IPS-15b (cell line): ENCODE measurements around the gene ARL8A.
"Not testable (repeated sequence)": the region's sequence is repeated elsewhere in the genome, so short reads cannot be mapped to it uniquely, and the experiment has no call there.

Source experiments
- H3K27me3 ChIP-seq: one replicate; pipeline ENCODE4 v1.6.1; 2013; ENCODE audit warnings: low read length; ENCODE audit not compliant: control insufficient read depth, insufficient read depth
- H3K36me3 ChIP-seq: one replicate; pipeline ENCODE4 v1.6.1; 2013; ENCODE audit warnings: low read length; ENCODE audit not compliant: control insufficient read depth, insufficient read depth
- H3K4me1 ChIP-seq: one replicate; pipeline ENCODE4 v1.6.1; 2013; ENCODE audit warnings: mild to moderate bottlenecking, low read length; ENCODE audit not compliant: control insufficient read depth, insufficient read depth
- H3K4me3 ChIP-seq: one replicate; pipeline ENCODE4 v1.5.1; 2013; ENCODE audit warnings: low read depth, low read length
- H3K9ac ChIP-seq: one replicate; pipeline ENCODE4 v1.6.1; 2013; ENCODE audit warnings: low read depth, mild to moderate bottlenecking, low read length
- H3K9me3 ChIP-seq: one replicate; pipeline ENCODE4 v1.6.1; 2013; ENCODE audit warnings: mild to moderate bottlenecking, low read length; ENCODE audit not compliant: control insufficient read depth, insufficient read depth

Gene ARL8A

GRCh38 chr1:202112859-202113689, 31.5 kb downstream of the ARL8A start:
- Histone ChIP-seq H3K36me3 (no peaks in the 10 kb centered on the region), H3K4me3 (no peak overlapping the region), H3K4me1 (peaks cover 16% of the 10 kb centered on the region), H3K9me3 (no peaks in the 10 kb centered on the region), H3K27me3 (no peaks in the 10 kb centered on the region), H3K9ac (no peak overlapping the region)

DNA sequence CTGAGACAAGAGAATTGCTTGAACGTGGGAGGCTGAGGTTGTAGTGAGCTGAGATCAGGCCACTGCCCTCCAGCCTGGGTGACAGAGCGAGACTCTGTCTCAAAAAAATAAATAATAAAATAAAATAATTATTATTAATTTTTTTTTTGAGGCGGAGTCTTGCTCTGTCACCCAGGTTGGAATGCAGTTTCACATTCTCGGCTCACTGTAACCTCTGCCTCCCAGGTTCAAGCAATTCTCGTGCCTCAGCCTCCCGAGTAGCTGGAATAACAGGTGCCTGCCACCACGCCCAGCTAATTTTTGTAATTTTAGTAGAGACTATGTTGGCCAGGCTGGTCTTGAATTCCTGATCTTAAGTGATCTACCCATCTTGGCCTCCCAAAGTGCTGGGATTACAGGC, 32.9 kb downstream of the ARL8A start:
- H3K4me1 ChIP-seq, result peaks cover 21% of the 10 kb centered on the region
- not testable (repeated sequence) for H3K9ac ChIP-seq, H3K4me3 ChIP-seq, H3K9me3 ChIP-seq, H3K27me3 ChIP-seq, H3K36me3 ChIP-seq

DNA sequence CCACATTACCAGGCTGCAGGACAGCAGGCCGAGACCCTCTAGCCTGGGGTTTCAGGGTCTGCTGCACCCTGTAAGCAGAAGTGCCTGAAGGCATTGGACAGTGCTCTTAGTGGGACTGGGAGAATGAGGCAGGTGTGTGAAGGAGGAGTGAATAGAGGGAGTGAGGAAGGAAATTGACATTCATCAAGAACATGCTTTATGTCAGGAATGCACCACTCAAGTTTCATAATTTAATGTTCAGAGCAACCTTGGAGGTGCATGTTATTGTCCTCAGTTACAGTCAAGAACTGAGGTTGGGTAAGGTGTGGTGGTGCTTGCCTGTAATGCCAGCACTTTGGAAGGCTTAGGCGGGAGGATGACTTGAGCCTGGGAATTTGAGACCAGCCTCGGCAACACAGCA, 33.6 kb downstream of the ARL8A start:
- Histone ChIP-seq H3K4me3 (no peak overlapping the region), H3K9me3 (no peaks in the 10 kb centered on the region), H3K36me3 (no peaks in the 10 kb centered on the region), H3K27me3 (no peaks in the 10 kb centered on the region), H3K9ac (no peak overlapping the region), H3K4me1 (peaks cover 26% of the 10 kb centered on the region)

DNA sequence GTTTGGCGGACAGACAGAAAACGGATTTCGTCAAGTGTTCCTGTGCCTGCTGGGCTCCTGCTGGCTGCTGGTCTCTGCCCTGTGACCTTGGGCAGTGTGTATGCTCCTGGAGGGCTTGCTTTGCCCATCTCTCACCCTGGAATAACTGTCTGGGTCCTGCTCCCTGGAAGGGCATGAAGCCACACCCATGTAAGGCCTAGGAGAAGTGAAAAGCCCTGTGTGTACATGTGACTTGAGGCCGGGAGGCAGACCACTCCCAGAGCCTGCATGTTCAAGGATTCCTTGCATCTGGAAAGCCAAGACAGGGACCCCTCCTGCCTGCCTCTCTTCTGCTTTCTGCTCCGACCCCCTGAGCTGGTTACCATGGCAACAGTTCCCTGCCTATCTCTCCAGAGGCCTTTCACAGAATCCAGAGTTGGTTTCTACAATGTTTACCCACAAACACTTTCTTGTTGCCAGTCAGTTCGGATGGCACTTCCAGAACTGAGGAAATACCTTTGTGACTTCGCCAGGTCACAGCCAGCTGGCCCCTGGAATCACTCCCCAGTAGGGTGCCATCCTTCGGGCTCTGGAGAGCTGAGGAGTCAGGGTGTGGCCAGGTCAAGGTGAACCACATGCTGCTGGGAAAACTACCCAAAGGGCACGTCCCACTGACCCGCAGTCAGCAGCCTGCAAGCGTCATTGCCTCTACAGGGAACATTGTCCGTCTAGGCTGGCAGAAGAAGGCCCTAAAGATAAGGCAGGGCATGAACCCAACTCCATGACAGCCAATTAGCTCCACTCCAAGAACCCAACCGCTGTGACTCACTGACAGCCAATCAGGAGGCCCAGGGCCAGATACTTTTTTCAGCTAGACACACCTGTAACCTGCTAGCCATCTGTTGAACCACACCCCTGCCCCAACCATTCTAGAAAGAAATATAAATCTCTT, 36.5 kb downstream of the ARL8A start:
- Histone ChIP-seq H3K27me3 (no peaks in the 10 kb centered on the region), H3K4me1 (peaks cover 17% of the 10 kb centered on the region), H3K9ac (no peak overlapping the region), H3K36me3 (no peaks in the 10 kb centered on the region), H3K4me3 (no peak overlapping the region), H3K9me3 (no peaks in the 10 kb centered on the region)

- no peaks in the 10 kb centered on the region for H3K27me3 ChIP-seq
- H3K36me3 ChIP-seq, result no peaks in the 10 kb centered on the region
- H3K9ac ChIP-seq, result no peak overlapping the region
- H3K4me1 ChIP-seq, result peaks cover 17% of the 10 kb centered on the region
- H3K9me3 ChIP-seq, result no peaks in the 10 kb centered on the region
- H3K4me3 ChIP-seq, result no peak overlapping the region
These were observed 37.2 kb downstream of the ARL8A start for GRCh38 chr1:202107321-202107761.

DNA sequence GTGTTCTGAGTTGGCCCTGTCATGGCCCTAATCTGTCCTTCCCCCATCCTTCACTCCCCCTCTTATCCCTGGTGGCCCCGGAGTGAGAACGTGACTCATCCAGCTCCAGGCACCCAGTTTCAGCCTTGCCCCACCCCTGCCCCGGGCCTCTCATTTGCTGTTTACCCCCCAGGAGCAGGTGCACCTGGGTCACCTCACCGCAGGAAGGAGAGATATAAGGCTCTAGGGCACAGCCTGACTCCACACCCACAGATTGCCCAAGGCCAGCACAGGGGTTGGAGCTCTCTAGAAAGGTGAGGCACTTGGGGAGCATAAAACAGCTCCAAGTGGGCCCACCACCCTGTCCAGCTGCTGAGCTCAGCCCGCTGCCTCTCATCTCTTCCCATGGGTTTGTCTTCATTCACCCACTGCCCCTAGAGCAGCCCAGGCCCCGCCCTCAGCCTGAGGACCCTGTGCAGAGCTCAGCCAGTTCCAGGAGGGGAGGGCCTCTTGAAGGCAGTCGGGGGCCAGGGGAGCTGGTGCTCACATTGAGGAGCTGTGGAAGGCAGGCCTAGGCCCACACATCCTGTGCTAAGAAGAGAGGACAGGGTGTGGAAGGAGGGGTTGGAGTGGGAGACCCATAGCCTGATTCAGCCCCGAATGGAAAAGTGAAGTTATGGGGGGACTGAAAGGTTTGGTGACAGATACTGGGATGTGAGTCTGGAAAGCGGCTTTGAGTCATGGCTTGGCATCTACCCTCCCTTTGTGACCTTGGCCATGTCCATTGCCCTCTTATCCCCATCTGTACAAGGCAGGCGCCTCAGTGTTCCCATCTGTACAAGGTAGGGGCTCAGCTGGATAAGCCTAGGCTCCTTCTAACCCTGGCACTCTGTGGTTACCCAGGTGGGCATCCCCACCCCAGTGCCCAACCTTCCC, 37.9 kb downstream of the ARL8A start:
- no peaks in the 10 kb centered on the region for H3K36me3 ChIP-seq
- peaks cover 17% of the 10 kb centered on the region for H3K4me1 ChIP-seq
- no peaks in the 10 kb centered on the region for H3K27me3 ChIP-seq
- no peaks in the 10 kb centered on the region for H3K9me3 ChIP-seq
- peak overlapping the region; percentile 18 for H3K4me3 ChIP-seq
- H3K9ac ChIP-seq, result no peak overlapping the region

DNA sequence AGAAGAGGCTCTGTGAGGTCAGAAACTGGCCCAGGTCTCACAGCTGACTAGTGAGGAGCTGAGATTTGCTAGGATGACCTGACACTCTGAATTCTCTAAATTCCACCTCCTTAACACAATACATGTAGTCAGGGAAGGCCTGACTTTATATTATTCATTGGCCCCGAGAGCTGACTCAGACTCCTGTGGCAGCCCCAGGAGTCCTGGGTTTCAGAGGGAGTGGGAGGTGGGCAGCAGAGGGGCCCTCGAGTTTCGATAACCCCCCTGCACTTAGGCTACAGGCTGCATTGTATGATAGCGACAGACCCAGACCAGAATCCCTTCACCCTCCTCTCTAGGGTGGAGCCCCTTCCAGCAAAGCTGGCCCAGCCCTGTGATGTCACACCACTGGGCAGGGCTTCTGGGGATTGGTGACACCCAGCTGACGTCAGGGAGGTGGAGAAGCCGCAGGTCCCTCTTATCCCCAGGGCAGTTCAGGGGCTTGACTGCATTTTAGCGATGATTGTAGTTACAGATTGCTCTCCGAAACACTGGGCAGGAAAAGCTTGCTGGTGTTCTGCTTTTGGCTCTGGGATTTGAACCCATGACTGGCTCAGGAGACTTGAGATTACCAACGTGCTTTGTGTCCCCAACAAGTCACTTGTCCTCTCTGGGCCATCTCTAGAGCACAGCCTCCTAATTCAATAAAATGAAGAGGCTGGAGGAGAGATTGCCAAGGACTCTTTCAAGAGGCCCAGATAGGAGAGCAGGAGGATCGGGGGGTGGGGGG, 38.8 kb downstream of the ARL8A start:
- H3K36me3 ChIP-seq, result no peaks in the 10 kb centered on the region
- H3K9ac ChIP-seq, result no peak overlapping the region
- H3K9me3 ChIP-seq, result no peaks in the 10 kb centered on the region
- H3K27me3 ChIP-seq, result no peaks in the 10 kb centered on the region
- peaks cover 25% of the 10 kb centered on the region for H3K4me1 ChIP-seq
- H3K4me3 ChIP-seq, result peak overlapping the region; percentile 18

DNA sequence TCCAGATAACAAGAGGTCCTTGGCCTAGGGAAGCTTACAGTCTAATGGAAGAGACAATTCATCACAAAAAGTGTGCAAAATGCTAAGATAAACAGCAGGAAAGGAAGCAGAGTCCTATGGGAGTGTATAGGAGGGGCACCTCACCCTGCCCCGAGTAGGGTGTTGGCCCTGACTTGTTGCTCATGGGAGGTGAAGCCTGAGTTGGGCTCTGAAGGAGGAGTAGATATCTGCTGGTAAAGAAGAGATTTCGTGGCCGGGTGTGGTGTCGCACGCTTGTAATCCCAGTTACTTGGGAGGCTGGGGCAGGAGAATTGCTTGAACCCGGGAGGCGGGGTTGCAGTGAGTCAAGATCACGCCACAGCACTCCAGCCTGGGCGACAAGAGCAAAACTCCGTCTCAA, 40.5 kb downstream of the ARL8A start:
- H3K9me3 ChIP-seq, result no peaks in the 10 kb centered on the region
- no peak overlapping the region for H3K9ac ChIP-seq
- no peaks in the 10 kb centered on the region for H3K27me3 ChIP-seq
- no peak overlapping the region for H3K4me3 ChIP-seq
- H3K4me1 ChIP-seq, result peaks cover 26% of the 10 kb centered on the region
- no peaks in the 10 kb centered on the region for H3K36me3 ChIP-seq

- Histone ChIP-seq H3K36me3 (no peaks in the 10 kb centered on the region), H3K4me1 (peaks cover 19% of the 10 kb centered on the region), H3K27me3 (no peaks in the 10 kb centered on the region), H3K4me3 (no peak overlapping the region), H3K9me3 (no peaks in the 10 kb centered on the region), H3K9ac (no peak overlapping the region)
These were observed 43.4 kb downstream of the ARL8A start for GRCh38 chr1:202101184-202101583.

- Histone ChIP-seq H3K9ac (no peak overlapping the region), H3K4me1 (no peaks in the 10 kb centered on the region), H3K27me3 (no peaks in the 10 kb centered on the region), H3K4me3 (no peak overlapping the region), H3K36me3 (no peaks in the 10 kb centered on the region), H3K9me3 (no peaks in the 10 kb centered on the region)
These were observed 50.7 kb downstream of the ARL8A start for GRCh38 chr1:202093858-202094257.

- H3K27me3 ChIP-seq, result no peaks in the 10 kb centered on the region
- no peaks in the 10 kb centered on the region for H3K36me3 ChIP-seq
- peaks cover 20% of the 10 kb centered on the region for H3K4me1 ChIP-seq
- no peak overlapping the region for H3K9ac ChIP-seq
- H3K4me3 ChIP-seq, result no peak overlapping the region
- no peaks in the 10 kb centered on the region for H3K9me3 ChIP-seq
These were observed 53.5 kb downstream of the ARL8A start for GRCh38 chr1:202090994-202091393.
